C4-2B (cell line): Measurements from ENCODE around the gene WFS1.

ENCODE experiments used
- CTCF ChIP-seq: fragments of 450-650 bp; conservative IDR thresholded peaks from 2 replicates; pipeline ENCODE4 v1.5.1; 2017; ENCODE audit warnings: mild to moderate bottlenecking
- ZFX ChIP-seq: fragments of 450-650 bp; IDR thresholded peaks from 2 replicates; pipeline ENCODE4 v1.6.1; 2017

GRCh38 chr4:6327220-6327917, 57.7 kb downstream of the WFS1 start:
- TF ChIP-seq CTCF: peak; percentile 88
- no peak for TF ChIP-seq ZFX
